Esophagus muscularis mucosa (tissue), 4 donors: Measurements from ENCODE around the gene MYO15B. TPM values are rescaled to one million over a fixed set of nuclear protein-coding genes. Genes with fewer than 3 reads are reported as not detected.

Experiments used
- DNase-seq: peaks from one replicate; pipeline ENCODE4 v3.0.0-alpha.2; 2017; ENCODE audit errors: extremely low spot score
- H3K27ac ChIP-seq, 4 donors: fragments of 200-600 bp; sonication (generic); replicated peaks in 1 of 4; 1 replicate in 3 of 4; 2 replicates in 1 of 4; pipeline ENCODE4 v1.5.1; 2016 to 2019; ENCODE audit warnings: mild to moderate bottlenecking in 1 of 4
- H3K27me3 ChIP-seq, 4 donors: fragments of 200-600 bp; sonication (generic); one replicate each; pipeline versions ENCODE4 v1.5.1 to v1.6.0; 2016 to 2019
- H3K36me3 ChIP-seq, 4 donors: fragments of 200-600 bp; sonication (generic); one replicate each; pipeline ENCODE4 v1.5.1; 2016 to 2019
- H3K4me1 ChIP-seq, 4 donors: fragments of 200-600 bp; sonication (generic); one replicate each; pipeline ENCODE4 v1.5.1; 2016 to 2019
- H3K4me3 ChIP-seq, 4 donors: fragments of 200-600 bp; sonication (generic); 1 replicate in 2 of 4; 2 replicates in 2 of 4; pipeline ENCODE4 v1.5.1; 2016 to 2019; ENCODE audit warnings: mild to moderate bottlenecking in 4 of 4, moderate library complexity in 1 of 4
- H3K9me3 ChIP-seq, 4 donors: fragments of 200-600 bp; sonication (generic); 1 replicate in 3 of 4; 2 replicates in 1 of 4; pipeline ENCODE4 v1.5.1; 2016 to 2019
- EP300 ChIP-seq: sonication (generic); formaldehyde crosslinking; IDR thresholded peaks from one replicate; pipeline ENCODE4 v1.6.1; 2017; ENCODE audit warnings: antibody characterized with exemption
- POLR2A ChIP-seq: fragments of 450-650 bp; IDR thresholded peaks from one replicate; pipeline ENCODE4 v1.6.1; 2017; ENCODE audit warnings: antibody characterized with exemption, moderate library complexity, mild to moderate bottlenecking, low read depth
- POLR2AphosphoS5 ChIP-seq, 2 donors: sonication (generic); formaldehyde crosslinking; IDR thresholded peaks; one replicate each; pipeline ENCODE4 v1.6.1; 2017; ENCODE audit warnings: antibody characterized with exemption in 2 of 2
- WGBS: methylation state at CpG from one replicate; pipeline ENCODE4 v1.1.5; 2018; 5-methylcytosine and 5-hydroxymethylcytosine counted together
- intact Hi-C: fragments of 100-400 bp; cut with DNase I; formaldehyde crosslinking; loops from one replicate; pipeline ENCODE4 v1.15.1; 2023
- total RNA-seq, 4 donors: library from RNA; depleted of rRNA; stranded (reverse); fragments of >200 nt; gene quantifications; one replicate each; pipeline versions ENCODE4 v1.1.0 to v1.2.1, GENCODE V29; 2016
- TF ChIP-seq, protein P1 (sequence below), 3 experiments: fragments of 200-600 bp in 2 of 3; fragments of 450-650 bp in 1 of 3; sonication (generic) in 2 of 3; IDR thresholded peaks; one replicate each; pipeline ENCODE4 v1.5.1; 2017 to 2019; ENCODE audit warnings: antibody characterized with exemption in 3 of 3, mild to moderate bottlenecking in 2 of 3, moderate library complexity in 1 of 3

MYO15B gene
- total RNA-seq, 4 donors from 2014 or later = 34.5 to 61.9 (median 43.4) TPM

DNA sequence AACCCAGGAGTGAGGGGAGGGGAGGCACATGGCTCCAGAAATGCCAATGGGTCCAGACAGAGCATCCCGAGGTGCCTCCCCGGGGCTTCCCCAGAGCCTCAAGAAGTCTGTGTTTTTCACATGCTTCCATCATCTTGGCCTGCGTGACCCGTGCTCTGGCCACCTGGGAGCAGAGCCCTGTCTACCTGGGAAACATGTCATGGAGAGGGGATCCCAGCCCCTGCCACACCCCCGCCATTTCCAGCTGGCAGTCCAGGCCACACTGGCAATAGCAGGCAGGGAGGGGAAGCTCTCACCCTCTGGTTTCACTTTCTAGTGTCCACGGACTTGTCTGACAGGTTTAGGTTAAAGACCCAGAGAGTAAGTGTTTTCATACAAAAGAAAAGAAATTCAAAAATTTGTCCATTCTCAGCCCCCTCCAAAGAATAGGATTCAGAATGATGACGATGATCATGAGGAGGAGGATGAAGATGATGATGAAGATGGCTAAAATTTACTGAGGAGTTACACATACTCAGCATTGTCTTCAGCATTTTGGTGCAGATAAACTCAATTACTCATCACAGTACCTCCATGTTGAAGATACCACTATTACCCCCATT lies 54.7 kb downstream of the MYO15B start:
- intact Hi-C loops = no loop called here

DNA sequence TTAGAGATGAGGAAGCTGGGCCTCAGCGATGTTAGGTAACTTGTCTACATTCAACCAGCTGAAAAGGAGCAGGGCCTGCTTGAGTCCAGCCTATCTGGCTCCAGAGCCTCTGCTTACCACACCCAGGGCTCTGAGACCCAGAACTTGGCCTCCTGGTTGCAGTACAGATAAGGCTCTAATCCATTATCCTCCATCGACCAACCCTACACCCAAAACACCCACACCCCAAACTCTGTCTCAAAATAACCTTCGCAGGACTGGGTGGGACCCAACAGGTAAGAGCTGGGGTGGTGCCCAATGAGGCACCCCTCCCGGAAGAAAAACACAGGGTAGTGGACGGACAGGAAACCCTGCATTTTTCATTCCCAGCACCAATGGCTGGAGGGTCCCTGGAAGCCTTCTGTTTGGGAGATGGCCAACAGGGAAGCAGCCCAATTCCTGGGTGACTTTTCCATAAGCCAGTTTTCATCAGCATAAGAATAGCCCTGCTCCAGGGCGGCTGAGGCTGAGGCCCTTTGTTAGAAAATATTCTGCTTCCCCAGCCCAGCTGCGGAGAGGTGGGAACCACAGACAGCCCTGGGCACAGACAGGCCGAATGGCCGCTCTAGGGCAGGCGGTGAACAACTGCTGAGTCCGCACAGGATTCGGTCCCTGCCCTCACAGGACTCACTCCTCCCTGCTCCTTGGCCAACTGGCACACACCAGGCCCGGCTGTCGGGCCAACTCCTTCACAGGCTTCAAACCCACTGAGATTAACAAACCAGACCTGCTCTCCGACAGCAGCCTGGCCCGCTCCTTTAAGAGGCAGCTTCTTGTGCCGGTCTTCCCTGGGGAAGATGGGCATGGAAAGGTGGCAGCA lies 55.4 kb downstream of the MYO15B start:
- H3K9me3 ChIP-seq = no peaks in the 10 kb centered on the region
- no peak for DNase-seq
- intact Hi-C loops = no loop called here
- H3K36me3 ChIP-seq = peaks cover 0 to 74% (median 27%) of the 10 kb centered on the region in 4 donors
- H3K27ac ChIP-seq = no peak overlapping the region
- WGBS = 90% methylated on average over 11 of the region's 17 CpGs
- H3K4me3 ChIP-seq = no peak overlapping the region
- no peaks in the 10 kb centered on the region for H3K27me3 ChIP-seq
- H3K4me1 ChIP-seq = peaks cover 0 to 21% (median 0%) of the 10 kb centered on the region in 4 donors
- TF ChIP-seq, protein P1, sequence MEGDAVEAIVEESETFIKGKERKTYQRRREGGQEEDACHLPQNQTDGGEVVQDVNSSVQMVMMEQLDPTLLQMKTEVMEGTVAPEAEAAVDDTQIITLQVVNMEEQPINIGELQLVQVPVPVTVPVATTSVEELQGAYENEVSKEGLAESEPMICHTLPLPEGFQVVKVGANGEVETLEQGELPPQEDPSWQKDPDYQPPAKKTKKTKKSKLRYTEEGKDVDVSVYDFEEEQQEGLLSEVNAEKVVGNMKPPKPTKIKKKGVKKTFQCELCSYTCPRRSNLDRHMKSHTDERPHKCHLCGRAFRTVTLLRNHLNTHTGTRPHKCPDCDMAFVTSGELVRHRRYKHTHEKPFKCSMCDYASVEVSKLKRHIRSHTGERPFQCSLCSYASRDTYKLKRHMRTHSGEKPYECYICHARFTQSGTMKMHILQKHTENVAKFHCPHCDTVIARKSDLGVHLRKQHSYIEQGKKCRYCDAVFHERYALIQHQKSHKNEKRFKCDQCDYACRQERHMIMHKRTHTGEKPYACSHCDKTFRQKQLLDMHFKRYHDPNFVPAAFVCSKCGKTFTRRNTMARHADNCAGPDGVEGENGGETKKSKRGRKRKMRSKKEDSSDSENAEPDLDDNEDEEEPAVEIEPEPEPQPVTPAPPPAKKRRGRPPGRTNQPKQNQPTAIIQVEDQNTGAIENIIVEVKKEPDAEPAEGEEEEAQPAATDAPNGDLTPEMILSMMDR (IDR thresholded peaks at IDR 0.05) = no peak
- TF ChIP-seq EP300 = no peak
- TF ChIP-seq POLR2AphosphoS5 (IDR thresholded peaks at IDR 0.05) = no peak
- TF ChIP-seq POLR2A = no peak

More for the DNA sequence above, 54.7 kb downstream of the MYO15B start:
- DNase-seq = no peak
- H3K4me3 ChIP-seq = no peak overlapping the region
- H3K27ac ChIP-seq = no peak overlapping the region
- WGBS = 95% methylated on average over 6 of the region's 7 CpGs
- peaks cover 0 to 73% (median 24%) of the 10 kb centered on the region in 4 donors for H3K36me3 ChIP-seq
- H3K9me3 ChIP-seq = no peaks in the 10 kb centered on the region
- H3K27me3 ChIP-seq = no peaks in the 10 kb centered on the region
- H3K4me1 ChIP-seq = peaks cover 0 to 26% (median 2%) of the 10 kb centered on the region in 4 donors
- TF ChIP-seq POLR2A (no peak), EP300 (no peak), POLR2AphosphoS5 (IDR thresholded peaks at IDR 0.05) (no peak)
- TF ChIP-seq, protein P1 (IDR thresholded peaks at IDR 0.05) = no peak

DNA sequence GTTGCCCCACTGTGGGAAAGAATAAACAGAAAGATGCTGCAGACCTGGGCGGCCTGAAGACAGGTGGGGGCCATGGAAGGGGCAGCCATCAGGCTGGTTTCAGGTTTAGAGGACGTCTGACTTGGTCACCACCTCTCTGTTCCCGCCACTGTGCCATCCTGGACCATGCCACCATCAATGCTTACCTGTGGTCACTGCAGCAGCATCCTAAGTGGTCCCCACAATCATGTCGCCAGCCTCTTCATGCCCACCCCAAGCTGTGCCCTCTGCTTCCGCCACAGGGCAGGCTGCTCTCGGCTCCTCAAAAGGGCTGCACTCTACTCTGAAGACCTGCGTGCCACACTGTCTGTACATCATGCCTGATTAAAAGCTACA lies 56.0 kb downstream of the MYO15B start:
- intact Hi-C loops = no loop called here
- TF ChIP-seq POLR2A = no peak
- TF ChIP-seq EP300 = no peak
- no peak for TF ChIP-seq POLR2AphosphoS5 (IDR thresholded peaks at IDR 0.05)
- TF ChIP-seq, protein P1 (IDR thresholded peaks at IDR 0.05) = no peak
- Histone ChIP-seq H3K9me3 (no peaks in the 10 kb centered on the region), H3K4me1 (peaks cover 0 to 21% (median 0%) of the 10 kb centered on the region in 4 donors), H3K36me3 (peaks cover 0 to 78% (median 28%) of the 10 kb centered on the region in 4 donors), H3K4me3 (no peak overlapping the region), H3K27me3 (no peaks in the 10 kb centered on the region), H3K27ac (no peak overlapping the region)
- DNase-seq = no peak
- 93% methylated on average over 6 of the region's 7 CpGs for WGBS

GRCh38 chr17:75645501-75645888 lies 57.9 kb downstream of the MYO15B start:
- Histone ChIP-seq H3K27me3 (no peaks in the 10 kb centered on the region), H3K27ac (no peak overlapping the region), H3K4me1 (peaks cover 0 to 10% (median 0%) of the 10 kb centered on the region in 4 donors), H3K4me3 (no peak overlapping the region), H3K36me3 (peaks cover 6 to 80% (median 38%) of the 10 kb centered on the region in 4 donors), H3K9me3 (no peaks in the 10 kb centered on the region)
- intact Hi-C loops = no loop called here
- WGBS = 70% methylated on average over 7 of the region's 7 CpGs
- no peak for DNase-seq
- no peak for TF ChIP-seq POLR2AphosphoS5 (IDR thresholded peaks at IDR 0.05)
- TF ChIP-seq EP300 = no peak
- no peak for TF ChIP-seq POLR2A
- TF ChIP-seq, protein P1 (IDR thresholded peaks at IDR 0.05) = no peak
